ENCODE measurements around the gene MYF5.

GRCh38 chr12:80692114-80692513 is 24.6 kb upstream of the MYF5 start:
- no peak for TF ChIP-seq POLR2A (IDR thresholded peaks at IDR 0.05)
- TF ChIP-seq, protein P1, sequence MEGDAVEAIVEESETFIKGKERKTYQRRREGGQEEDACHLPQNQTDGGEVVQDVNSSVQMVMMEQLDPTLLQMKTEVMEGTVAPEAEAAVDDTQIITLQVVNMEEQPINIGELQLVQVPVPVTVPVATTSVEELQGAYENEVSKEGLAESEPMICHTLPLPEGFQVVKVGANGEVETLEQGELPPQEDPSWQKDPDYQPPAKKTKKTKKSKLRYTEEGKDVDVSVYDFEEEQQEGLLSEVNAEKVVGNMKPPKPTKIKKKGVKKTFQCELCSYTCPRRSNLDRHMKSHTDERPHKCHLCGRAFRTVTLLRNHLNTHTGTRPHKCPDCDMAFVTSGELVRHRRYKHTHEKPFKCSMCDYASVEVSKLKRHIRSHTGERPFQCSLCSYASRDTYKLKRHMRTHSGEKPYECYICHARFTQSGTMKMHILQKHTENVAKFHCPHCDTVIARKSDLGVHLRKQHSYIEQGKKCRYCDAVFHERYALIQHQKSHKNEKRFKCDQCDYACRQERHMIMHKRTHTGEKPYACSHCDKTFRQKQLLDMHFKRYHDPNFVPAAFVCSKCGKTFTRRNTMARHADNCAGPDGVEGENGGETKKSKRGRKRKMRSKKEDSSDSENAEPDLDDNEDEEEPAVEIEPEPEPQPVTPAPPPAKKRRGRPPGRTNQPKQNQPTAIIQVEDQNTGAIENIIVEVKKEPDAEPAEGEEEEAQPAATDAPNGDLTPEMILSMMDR (IDR thresholded peaks at IDR 0.05) = no peak

Data from uterus (tissue), 2 donors.